ENCODE data around the gene ANKS3. TPM values are rescaled to one million over a fixed set of nuclear protein-coding genes. Genes with fewer than 3 reads are reported as not detected.
"Not testable (repeated sequence)": the region's sequence is repeated elsewhere in the genome, so short reads cannot be mapped to it uniquely, and the experiment has no call there.

The ANKS3 gene
- total RNA-seq, 1 experiment from 2014 or later: 27.2 TPM

- no peak for DNase-seq (ENCODE audit: low spot score)
These were observed 20.8 kb upstream of the ANKS3 start for GRCh38 chr16:4754865-4755264.

DNA sequence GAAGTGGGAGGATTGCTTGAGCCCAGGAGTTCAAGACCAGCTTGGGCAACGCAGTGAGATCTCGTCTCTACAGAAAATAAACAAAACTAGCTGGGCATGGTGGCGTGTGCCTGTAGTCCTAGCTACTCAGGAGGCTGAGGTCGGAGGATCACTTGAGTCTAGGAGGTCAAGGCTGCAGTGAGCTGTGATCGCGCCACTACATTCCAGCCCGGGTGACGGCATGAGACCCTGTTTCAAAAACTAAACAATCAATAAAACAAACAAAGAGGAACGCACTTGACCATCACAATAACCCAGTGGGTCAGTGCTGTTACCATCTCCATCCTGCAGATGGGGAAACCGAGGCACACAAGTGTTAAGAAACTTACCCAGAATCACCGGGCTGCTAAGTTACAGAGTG, 19.2 kb upstream of the ANKS3 start:
- DNase-seq (ENCODE audit: low spot score): no peak

DNA sequence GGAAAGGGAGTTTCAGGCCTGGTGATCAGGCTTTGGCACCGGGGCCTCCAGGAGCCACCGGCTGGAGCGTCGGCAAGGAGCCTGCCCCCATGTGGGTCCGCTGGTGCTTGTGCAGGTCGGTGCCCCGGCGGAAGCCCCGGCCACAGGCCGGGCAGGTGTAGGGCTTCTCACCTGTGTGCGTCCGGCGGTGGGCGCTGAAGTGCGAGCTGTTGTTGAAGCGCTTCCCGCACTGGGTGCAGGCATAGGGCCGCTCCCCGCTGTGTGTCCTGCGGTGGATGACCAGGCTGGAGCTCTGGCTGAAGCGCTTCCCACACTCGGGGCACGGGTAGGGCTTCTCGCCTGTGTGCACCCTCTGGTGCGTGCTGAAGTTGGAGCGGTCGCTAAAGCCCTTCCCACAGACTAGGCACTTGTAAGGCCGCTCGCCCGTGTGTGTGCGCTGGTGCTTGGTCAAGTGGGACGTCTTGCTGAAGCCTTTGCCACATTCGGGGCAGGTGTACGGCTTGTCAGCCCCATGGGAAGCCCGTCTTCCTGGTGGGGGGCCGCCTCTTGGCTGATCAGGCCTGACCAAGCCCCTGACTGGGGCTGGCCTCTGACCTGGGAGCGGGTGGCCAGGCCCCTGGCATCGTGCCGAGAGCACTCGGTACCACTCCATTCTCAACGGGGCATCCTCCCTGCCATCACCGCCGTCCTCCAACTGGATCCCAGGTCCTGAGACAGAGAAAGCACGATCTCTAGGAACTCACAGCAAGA, 18.5 kb upstream of the ANKS3 start:
- no peak for DNase-seq (ENCODE audit: low spot score)

DNA sequence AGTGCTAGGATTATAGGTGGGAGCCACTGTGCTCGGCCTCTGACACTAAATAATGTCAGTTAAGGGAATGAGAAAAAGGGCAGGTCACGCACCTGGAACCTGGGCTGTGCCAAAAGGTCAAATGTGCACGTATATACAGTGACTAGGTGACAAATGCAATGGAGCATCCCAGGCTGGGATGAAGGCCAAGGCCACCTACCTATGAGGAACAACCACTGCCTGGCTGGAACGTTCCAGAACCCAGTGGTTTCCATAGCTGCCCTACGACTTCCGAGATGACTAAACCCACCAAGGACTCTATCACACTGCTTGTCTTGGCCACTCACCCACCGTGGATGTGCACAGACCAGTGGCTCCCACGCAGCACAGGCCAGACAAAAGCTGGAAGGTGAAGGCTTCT, 16.8 kb upstream of the ANKS3 start:
- no peak for DNase-seq (ENCODE audit: low spot score)

DNA sequence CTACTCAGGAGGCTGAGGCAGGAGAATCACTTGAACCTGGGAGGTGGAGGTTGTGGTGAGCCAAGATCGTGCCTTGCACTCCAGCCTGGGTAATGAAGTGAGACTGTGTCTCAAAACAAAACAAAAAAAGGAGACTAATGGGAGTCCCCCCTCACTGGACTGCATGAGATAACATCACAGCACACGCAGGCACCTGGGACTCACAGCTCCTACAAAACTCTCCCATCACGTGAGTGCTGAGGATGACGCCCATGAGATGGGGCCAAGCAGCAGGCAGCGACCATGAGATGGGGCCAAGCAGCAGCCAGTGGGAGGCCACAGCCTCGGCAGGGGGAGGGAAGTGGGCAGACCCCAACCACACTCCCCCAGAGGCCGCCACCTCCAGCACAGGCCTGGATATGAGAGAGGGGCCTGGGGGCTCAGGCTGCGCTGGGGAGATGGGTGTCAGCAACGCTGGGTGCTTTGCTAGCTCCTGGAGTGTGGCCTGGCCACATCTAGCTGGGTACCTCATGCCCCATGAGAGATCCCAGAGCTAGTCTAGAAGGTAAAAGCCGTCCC, 15.7 kb upstream of the ANKS3 start:
- no peak for DNase-seq (ENCODE audit: low spot score)

- DNase-seq (ENCODE audit: low spot score): no peak
These were observed 14.8 kb upstream of the ANKS3 start for GRCh38 chr16:4748682-4749411.

DNA sequence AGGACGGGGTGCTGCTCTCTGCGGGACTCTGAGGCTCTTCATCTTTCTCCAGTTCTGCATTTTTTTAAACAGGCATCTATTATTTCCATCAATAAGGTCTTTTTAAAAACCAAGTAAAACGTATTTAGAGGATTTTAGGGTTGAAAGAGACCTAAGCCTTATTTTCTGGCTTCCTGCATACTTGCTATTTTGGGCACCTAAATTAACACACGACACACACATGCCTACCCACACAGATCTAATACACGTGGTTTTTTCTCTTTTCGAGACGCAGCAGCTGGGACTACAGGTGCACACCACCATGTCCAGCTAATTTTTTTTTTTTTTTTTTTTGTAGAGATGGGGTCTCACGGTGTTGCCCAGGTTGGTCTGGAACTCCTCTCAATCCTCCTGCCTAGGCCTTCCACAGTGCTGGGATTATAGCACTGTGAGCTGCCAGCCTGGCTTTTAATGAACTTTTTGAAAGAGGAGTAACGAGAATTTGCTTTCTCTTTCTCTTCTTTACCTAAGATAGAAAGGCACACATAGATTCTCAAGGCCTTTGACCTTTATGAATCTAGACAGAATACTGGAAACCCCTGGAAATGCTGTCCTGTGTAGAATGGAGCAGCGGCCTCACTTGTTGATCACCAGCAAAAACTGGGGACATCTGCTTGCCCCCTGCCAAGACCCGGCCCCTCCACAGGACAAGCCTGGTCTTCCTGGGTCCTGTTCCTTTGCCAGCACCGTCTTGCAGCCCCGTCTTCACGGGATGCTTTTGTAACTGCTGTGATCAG, 14.0 kb upstream of the ANKS3 start:
- no peak for DNase-seq (ENCODE audit: low spot score)

DNA sequence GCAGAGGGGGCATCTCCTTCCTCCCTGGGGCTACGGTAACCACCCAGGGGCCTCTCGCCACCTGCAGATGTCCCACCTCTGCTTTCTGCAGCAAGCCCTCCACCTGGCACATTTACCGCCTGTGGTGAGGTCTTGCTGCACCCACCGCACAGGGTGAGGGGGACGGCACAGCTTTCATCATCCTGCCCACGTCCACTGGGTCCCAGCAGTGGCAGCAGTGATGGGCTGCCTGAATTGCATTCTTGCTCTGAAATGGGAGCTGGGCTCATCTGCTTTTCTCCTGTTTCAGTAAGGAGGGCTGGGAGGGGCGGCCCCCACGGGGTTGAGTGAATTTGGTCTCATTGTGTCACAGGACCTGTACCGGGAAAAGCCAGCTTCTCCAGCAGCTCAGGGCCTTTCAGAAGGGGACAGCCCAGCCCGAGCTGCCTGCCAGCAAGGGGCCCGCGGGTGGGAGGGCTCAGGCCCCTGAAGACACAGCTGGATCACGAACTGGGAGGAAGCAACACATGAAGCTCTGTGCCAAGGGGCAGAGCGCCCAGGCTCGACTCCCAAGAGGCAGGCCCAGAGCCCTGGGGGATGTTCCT, 13.0 kb upstream of the ANKS3 start:
- no peak for DNase-seq (ENCODE audit: low spot score)

GRCh38 chr16:4746215-4746614, 12.1 kb upstream of the ANKS3 start:
- DNase-seq (ENCODE audit: low spot score): peak; percentile 7

DNA sequence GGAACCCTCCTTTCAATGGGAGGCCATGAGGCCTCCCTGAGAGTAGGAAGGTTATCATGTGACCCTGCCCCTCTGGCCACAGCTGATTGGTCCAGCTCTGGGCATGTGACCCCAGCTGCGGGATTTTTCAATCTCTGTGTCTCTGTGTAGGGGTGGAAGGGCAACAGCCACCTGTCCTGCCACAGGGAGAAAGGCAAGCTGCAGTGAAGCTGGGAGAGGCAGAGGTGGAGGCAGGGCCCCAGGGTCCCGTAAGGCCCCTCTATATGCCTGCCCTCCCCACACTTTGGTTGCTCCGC, 11.2 kb upstream of the ANKS3 start:
- DNase-seq (ENCODE audit: low spot score): no peak

DNA sequence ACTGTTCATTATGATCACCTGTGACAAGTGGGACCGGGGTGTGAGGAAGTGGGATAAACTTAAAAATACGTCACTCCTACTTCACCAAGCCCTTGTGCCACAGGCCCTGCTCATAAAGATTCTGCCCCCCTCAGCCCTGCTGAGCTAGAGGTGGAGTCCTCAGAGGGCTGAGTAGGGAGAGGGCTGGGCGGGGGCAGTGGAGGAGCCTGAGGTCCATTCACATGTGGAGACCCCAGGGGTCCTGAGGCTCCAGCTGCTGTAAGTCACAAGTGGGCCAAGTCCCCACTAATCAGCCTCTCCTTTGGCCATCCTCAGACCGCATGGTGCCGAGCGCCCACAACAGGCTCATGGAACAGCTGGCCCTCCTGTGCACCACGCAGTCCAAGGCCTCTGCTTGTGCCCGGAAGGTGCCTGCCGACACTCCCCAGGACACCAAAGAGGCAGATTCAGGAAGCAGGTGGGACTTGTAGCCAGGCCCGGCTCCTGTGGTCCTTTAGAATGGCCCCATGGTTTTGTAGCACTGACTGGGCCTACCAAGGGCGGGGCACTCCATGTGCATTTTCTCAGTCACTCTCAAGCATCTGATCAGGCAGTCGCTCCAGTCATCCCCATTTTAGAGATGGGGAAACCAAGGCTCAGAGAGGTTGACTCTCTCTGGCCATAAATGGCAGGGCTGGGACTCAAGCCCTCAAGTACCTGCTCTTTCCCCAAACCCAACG, 10.6 kb upstream of the ANKS3 start:
- no peak for DNase-seq (ENCODE audit: low spot score)

GRCh38 chr16:4743226-4743878, 9.3 kb upstream of the ANKS3 start:
- no peak for DNase-seq (ENCODE audit: low spot score)

- DNase-seq (ENCODE audit: low spot score): not testable (repeated sequence)
These were observed 4.3 kb upstream of the ANKS3 start for GRCh38 chr16:4738370-4738769.

- no peak for DNase-seq (ENCODE audit: low spot score)
These were observed 3.5 kb upstream of the ANKS3 start for GRCh38 chr16:4737545-4737944.

DNA sequence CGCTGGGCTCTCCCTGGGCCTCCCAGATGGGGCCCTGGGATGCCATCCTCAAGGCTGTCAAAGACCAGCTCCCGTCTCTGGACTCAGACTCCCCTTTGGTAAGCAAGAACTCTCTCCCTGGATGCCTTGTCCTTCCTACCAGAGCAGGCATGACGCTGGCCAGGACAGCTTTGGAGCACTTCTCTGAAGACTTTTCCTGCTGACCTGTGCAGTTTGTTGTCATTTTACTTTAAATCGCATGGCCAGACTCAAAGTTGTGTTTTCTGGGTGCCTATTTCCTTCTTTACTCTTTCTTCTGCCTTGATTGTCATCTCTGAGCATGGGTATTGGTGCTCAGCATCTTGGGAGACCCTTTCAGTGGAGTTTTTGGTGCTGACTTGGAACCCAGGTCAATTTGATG, 2.5 kb upstream of the ANKS3 start:
- DNase-seq (ENCODE audit: low spot score): no peak

DNA sequence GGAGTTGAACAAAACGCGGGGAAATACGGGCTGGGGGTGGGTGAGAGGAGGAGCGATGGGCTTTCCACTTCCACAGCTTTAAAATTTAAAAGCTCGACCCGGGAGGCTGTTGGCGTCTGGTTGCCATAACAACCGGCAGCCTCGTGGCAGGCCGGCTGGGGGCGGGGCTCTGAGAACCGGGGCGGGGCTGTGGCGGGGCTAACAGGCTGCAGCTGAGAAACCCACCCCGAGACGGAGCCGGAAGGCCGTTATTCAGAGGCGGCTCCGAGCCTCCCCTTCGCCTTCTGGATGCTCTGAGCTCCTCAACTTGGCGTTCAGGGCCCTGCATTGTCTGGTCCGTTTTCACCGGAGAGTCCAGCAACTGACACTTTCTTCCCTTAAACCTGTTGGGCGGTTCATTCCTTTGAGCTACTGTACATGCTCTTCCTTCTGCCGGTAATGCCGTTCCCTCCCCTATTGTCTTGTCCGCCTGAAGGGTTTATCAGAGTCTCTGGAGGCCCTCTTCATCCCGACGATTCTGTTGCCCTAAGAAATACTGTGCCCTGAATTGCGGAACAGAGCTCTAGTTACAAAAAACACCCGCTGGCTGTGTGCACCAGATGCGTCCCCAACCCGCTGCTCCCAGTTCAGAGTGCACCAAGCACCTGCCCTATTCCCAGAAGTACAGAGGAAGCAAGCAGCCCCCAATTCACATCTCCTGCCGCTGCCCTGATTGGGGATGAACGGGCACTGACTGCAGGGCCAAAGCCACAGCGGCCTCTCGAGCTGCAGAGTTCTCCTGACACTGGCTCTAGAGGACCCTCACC, 862 bp upstream of the ANKS3 start:
- DNase-seq (ENCODE audit: low spot score): peak; percentile 80

- DNase-seq (ENCODE audit: low spot score): no peak
These were observed 366 bp downstream of the ANKS3 start for GRCh38 chr16:4733747-4734062.

GRCh38 chr16:4733211-4733742, 794 bp downstream of the ANKS3 start:
- peak; percentile 7 for DNase-seq (ENCODE audit: low spot score)

DNA sequence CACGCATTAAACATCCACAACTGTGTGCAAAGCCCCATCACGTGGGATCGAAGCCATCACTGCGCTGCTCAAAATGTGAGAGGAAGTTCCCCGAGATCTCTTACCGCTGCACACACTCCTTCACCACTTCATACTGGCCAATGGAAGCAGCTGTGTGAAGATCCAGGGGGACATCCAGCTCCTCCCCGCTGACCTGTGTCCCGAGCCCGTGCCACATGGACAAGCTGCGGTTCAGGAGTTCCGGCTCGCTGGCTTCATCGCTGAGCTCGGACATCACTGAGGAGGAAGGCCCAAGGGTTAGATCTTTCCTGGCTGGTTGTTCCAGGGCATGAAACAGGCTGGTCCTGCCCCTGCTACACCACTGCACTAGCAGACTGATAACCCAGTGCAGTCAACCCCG, 4.2 kb downstream of the ANKS3 start:
- DNase-seq (ENCODE audit: low spot score): no peak

DNA sequence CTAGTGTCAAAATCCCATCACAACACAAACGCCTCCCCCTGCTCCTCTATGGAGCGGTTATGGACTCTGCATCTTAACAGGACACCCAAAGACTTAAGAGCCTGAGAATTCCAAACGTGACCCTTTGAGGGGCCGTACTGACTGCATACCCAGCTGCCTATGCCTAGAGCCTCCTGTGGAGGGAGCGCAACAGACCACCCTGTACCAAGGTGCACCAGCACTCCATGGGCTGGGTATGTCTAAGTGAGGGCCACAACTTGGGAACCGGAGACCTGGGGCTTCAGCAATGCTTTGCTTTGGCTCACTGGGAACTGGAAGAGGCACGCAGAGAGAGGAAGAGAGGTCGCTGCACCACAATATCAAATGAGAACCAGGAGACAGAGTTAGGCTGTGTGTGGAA, 5.4 kb downstream of the ANKS3 start:
- DNase-seq (ENCODE audit: low spot score): no peak
